Uterus (tissue), 2 donors: ENCODE measurements around the gene WTAP.

Source experiments
- POLR2A ChIP-seq, 2 donors: fragments of 450-650 bp; IDR thresholded peaks; one replicate each; pipeline ENCODE4 v1.6.1; 2016; ENCODE audit warnings: antibody characterized with exemption in 2 of 2, mild to moderate bottlenecking in 1 of 2, moderate library complexity in 1 of 2
- TF ChIP-seq, protein P1 (sequence below), 4 experiments: fragments of 200-600 bp in 2 of 4; fragments of 450-650 bp in 2 of 4; sonication (generic) in 2 of 4; IDR thresholded peaks; one replicate each; pipeline ENCODE4 v1.5.1; 2016 to 2019; ENCODE audit warnings: antibody characterized with exemption in 4 of 4, mild to moderate bottlenecking in 2 of 4, moderate library complexity in 1 of 4

DNA sequence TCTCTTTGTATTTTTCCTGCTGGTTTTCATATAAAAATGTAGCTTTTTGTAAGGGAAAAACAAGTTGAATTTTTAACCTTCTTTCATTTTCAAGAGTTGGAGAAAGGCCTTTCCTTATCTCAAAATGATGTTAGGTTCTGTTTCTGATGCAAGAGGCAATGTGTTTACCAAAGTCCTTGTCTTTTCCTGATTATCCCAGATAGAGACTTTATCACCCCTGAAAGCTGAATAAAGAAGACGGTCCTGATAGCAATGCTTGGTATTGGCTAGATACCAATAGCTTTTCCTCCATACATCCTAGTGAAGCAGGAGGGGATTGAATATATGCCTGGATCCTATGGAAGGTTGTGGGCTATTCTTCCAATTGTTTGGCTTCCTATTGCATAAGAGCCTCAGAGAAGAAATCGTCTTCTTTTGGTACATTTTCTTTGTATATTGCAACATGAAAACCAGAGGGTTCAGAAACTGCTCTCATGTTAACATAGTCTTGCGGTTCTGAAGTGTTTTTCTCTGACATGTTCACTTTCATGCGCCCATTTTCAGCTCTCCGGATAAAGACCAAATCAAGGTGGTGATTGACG lies 78.2 kb downstream of the WTAP start:
- TF ChIP-seq, protein P1, sequence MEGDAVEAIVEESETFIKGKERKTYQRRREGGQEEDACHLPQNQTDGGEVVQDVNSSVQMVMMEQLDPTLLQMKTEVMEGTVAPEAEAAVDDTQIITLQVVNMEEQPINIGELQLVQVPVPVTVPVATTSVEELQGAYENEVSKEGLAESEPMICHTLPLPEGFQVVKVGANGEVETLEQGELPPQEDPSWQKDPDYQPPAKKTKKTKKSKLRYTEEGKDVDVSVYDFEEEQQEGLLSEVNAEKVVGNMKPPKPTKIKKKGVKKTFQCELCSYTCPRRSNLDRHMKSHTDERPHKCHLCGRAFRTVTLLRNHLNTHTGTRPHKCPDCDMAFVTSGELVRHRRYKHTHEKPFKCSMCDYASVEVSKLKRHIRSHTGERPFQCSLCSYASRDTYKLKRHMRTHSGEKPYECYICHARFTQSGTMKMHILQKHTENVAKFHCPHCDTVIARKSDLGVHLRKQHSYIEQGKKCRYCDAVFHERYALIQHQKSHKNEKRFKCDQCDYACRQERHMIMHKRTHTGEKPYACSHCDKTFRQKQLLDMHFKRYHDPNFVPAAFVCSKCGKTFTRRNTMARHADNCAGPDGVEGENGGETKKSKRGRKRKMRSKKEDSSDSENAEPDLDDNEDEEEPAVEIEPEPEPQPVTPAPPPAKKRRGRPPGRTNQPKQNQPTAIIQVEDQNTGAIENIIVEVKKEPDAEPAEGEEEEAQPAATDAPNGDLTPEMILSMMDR (IDR thresholded peaks at IDR 0.05): no peak
- no peak for TF ChIP-seq POLR2A (IDR thresholded peaks at IDR 0.05)
